ENCODE data around the gene LRIT1.

Gene LRIT1

DNA sequence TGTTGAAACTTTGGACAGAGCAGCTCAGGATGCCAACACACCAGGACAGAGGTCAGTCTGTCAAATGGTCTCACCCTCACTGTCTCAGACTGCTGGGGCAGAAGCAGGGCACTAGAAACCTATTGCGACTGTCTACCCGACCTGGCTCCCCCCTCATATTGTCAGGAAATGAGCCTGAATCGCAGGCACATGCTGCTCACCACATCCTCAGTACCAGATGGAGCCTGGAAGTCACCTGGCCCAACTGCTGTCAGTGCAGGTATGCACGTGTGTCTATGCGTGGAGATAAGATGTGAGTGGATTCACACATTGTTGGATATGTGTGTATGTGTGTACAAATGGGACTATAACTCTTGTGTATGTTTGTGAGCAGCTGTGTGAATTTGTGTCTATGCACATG, 50.2 kb downstream of the LRIT1 start:
- no peak for DNase-seq

DNA sequence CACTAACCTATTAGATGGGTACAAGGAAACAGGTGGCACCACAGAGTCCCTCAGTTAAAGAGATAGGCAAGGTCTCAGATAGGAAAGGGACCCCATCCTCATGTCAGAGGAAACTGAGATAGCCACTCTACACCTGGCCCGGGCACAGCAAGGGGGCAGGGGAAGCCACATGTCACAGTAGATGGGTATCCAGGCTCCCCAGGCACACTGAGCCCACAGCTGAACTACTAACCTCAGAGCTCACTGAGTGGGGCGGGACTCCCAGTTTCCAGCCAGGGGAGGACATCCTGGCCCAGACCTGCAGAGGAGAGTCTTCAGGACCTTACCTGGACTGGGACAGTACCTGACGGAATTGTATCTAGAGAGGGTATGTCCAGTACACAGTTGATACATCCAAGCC, 50.7 kb downstream of the LRIT1 start:
- DNase-seq = no peak

DNA sequence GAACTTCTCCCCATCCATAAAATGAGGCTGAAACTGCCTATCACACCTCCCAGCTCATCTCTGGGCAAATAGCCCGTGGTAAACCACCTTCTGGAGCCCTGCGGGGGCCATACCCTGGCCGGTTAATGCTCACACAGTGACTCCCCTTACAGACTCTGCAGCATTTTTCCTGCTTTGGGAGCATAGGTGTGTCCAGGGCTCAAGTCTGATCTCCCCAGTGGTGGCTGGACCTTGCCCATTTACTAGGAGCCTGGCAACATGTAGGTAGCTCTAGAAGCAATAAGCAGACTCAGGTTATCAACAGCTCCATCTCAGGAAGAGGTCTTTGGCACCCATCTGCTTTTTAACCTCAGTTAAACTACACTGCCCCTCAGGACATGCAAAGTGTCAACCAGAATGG, 52.5 kb downstream of the LRIT1 start:
- DNase-seq = no peak

- DNase-seq = no peak
These were observed 55.7 kb downstream of the LRIT1 start for GRCh38 chr10:84185526-84186175.

- no peak for DNase-seq
These were observed 56.8 kb downstream of the LRIT1 start for GRCh38 chr10:84184517-84184916.

- DNase-seq = no peak
These were observed 59.7 kb downstream of the LRIT1 start for GRCh38 chr10:84181631-84182030.

Measured in MV-4-11 (cell line).